NCI-H510A (cell line): Measurements from ENCODE around the gene STH.
A peak's percentile ranks its signal among the peaks of the same experiment; 100 is the strongest.
"Not testable (repeated sequence)": the region's sequence is repeated elsewhere in the genome, so short reads cannot be mapped to it uniquely, and the experiment has no call there.

Experiments
- DNase-seq: peaks from one replicate; lab custom pipeline; 2025; lab: John Stamatoyannopoulos, UW

The STH gene

DNA sequence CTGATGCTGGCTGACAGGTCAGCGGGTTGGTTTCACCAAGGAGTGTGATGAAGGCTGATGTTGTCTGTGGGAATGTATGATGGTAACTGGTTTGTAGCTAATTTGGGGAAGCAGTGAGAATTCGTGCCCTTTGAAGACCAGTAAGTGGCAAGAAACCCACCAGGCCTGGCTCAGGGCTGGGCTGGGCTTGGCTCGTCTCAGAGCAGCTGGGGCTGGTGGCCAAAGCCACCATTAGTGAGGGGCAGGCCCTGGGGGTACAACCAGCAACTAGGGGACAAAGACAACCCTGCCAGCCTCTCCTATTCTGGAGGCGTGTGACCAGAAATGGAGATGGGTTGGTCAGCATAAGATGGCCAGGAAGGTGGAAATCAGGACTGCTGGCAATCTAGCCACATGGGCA lies 13.0 kb upstream of the STH start:
- no peak for DNase-seq

DNA sequence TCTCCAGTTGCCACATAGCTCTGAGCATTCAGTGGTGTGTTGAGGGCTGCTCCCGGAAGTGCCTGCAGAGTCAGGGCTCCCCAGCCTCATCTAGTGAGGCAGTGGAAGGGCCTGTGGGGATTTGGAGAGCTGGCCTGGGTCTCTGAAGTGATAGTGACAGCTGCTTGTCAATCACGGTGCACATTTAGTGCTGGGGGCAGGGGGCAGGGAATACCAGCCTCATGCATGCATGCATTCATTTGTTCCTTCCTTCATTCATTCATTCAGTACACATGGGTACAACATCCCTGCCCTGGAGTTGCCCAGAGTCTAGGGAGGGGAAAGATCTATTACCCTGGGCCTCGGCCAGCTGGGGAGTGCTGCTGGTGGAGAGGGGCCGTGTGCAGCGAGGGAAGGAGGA lies 11.3 kb upstream of the STH start:
- DNase-seq, result no peak

DNA sequence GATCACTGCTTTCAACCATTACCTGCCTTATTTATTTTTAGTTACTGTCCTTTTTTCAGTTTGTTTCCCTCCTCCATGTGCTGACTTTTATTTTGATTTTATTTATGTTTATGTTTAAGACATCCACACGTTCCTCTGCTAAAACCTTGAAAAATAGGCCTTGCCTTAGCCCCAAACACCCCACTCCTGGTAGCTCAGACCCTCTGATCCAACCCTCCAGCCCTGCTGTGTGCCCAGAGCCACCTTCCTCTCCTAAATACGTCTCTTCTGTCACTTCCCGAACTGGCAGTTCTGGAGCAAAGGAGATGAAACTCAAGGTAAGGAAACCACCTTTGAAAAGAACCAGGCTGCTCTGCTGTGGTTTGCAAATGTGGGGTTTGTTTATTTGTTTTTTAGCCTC lies 9.3 kb upstream of the STH start:
- DNase-seq, result no peak

DNA sequence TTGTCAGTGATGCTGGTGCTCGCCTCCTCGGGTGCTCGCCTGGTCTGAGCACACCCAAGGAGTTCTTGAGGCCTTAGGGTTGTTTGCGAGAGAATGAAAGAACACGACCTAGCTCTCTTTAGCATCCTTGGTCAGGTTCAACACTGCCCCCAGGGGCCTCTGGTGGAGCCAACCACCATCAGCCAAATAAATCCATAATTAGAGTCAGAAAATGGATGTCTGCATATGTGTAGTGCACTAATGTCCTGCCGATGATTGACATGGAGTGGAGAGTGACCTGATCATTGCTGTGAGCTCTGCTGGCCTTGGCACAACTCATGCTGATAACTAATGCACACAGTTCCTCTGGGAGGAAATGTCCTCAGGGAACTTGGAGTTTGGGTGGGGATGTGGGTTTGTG lies 8.2 kb upstream of the STH start:
- DNase-seq, result no peak

DNA sequence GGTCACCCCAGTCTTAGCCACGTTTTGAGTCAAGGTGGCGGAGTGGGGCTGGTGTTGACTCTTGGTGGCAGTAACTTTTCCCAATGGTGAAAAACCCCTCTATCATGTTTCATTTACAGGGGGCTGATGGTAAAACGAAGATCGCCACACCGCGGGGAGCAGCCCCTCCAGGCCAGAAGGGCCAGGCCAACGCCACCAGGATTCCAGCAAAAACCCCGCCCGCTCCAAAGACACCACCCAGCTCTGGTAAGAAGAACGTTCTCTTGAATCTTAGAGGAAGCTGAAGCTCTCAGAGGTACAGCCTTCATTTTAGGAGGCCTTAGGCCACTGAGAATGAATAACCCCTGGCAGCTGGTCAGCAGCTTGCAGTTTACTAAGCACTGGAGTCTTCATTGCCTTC lies 7.7 kb upstream of the STH start:
- no peak for DNase-seq

DNA sequence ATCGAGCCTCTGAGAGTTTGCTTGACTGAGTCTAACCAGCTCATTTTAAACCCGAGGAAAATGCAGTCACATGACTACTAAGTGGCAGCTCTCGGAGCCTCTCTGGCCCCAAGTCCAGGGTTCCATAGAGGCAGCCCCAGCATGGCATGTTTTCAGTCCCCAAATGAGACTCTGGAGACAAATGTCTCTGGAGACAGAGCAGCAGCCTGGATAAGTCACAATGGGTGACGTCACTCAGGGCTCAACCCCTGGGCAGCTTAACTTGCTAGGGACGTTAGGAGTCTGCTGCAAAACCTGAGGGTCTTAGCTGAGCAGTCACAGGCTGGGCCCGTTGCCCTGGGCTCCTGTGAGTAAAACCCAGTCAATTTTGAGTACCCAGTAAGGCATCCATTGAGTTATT lies 6.9 kb upstream of the STH start:
- DNase-seq, result no peak

DNA sequence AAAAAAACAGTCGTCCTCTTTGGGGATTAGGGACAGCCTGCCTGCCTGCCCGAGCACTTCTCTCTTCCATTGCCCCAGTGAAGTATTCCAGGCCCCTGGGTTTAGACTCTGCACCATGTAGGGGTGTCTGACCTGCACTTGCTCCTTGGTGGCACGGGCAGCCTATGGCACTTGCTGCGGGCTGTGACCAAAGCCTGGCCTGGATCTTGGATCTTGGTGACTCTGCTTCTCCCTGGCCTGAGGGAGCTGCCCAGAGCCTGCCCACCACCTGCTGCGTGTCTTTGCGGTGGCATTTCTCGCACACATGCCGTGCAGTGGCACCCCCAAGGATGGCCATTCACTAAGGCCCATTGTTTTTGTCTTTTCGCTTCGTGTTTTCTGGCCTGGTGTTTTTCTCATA lies 6.1 kb upstream of the STH start:
- DNase-seq, result no peak

DNA sequence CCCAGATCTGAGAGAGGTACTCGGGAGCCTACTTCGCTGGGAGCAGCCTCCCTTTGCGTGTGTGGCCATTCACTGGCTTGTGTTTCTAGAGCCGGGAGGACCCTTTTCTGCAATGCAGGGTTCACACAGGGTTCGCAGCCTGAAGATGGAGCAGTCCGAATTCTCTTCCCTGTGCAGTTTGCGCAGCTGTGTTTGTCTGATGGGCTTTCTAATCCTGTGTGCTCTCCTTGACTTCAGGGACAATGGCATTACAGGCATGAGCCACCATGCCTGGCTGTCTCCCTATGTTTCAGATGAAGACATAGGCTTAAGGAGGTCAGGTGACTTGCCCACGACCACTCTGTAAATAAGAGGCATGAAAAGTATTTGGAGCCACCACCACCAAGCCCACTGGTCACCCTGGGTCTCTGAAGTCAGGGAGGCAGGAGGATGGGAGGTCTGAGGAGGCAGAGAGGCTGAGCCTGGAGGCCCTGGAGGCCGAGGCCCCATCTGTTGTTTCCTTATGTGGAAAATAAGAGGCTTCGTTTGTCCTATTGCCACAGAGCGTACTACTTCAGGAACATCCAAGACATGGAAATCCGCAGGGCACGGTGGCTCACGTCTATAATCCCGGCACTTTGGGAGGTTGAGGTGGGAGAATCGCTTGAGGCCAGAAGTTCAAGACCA lies 5.0 kb upstream of the STH start:
- DNase-seq, result no peak

DNA sequence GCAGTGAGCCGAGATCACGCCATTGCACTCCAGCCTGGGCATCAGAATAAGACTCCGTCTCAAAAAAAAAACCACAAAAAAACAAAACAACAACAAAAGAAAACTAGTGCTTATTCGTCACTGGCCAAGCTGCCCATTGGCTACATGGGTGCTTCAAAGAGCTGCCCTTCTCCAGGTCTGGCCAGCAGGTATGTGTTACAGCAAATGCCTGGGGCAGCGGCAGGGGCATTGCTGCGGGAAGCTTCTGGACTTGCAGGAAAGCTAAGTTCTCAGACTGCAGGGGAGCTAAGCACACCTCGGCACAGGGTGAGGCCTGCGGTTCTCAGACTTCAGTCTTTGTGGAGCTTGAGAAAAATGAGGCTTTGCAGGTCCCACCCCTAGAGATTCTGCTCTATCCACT lies 4.1 kb upstream of the STH start:
- DNase-seq, result no peak

DNA sequence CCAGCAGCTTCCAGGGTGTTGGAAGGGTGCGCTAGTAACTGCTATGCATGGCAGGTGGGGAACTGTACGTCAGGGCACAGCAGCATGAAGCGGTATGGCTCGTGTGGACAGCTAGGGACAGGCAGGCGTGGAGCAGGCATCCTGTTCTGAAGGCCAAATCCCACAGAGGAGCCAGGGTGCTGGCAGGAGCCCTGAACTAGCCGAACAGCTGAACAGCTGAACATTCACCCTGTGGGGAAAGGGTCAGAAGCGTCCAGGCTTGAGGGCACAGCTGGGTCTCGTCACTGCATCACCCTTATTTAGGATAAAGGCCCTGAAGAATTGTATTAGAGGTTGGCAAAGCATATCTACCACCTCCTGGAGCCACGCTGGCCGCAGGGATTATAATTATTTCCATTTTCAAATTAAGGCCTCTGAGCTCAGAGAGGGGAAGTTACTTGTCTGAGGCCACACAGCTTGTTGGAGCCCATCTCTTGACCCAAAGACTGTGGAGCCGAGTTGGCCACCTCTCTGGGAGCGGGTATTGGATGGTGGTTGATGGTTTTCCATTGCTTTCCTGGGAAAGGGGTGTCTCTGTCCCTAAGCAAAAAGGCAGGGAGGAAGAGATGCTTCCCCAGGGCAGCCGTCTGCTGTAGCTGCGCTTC lies 3.3 kb upstream of the STH start:
- no peak for DNase-seq

DNA sequence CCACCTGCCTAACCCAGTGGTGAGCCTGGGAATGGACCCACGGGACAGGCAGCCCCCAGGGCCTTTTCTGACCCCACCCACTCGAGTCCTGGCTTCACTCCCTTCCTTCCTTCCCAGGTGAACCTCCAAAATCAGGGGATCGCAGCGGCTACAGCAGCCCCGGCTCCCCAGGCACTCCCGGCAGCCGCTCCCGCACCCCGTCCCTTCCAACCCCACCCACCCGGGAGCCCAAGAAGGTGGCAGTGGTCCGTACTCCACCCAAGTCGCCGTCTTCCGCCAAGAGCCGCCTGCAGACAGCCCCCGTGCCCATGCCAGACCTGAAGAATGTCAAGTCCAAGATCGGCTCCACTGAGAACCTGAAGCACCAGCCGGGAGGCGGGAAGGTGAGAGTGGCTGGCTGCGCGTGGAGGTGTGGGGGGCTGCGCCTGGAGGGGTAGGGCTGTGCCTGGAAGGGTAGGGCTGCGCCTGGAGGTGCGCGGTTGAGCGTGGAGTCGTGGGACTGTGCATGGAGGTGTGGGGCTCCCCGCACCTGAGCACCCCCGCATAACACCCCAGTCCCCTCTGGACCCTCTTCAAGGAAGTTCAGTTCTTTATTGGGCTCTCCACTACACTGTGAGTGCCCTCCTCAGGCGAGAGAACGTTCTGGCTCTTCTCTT lies 2.6 kb upstream of the STH start:
- no peak for DNase-seq

DNA sequence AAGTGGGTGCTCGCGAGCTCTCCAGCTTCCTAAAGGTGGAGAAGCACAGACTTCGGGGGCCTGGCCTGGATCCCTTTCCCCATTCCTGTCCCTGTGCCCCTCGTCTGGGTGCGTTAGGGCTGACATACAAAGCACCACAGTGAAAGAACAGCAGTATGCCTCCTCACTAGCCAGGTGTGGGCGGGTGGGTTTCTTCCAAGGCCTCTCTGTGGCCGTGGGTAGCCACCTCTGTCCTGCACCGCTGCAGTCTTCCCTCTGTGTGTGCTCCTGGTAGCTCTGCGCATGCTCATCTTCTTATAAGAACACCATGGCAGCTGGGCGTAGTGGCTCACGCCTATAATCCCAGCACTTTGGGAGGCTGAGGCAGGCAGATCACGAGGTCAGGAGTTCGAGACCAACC lies 1.9 kb upstream of the STH start:
- DNase-seq, result no peak

DNA sequence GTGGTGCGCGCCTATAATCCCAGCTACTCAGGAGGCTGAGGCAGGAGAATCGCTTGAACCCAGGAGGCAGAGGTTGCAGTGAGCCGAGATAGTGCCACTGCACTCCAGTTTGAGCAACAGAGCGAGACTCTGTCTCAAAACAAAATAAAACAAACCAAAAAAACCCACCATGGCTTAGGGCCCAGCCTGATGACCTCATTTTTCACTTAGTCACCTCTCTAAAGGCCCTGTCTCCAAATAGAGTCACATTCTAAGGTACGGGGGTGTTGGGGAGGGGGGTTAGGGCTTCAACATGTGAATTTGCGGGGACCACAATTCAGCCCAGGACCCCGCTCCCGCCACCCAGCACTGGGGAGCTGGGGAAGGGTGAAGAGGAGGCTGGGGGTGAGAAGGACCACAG lies 1.4 kb upstream of the STH start:
- DNase-seq, result no peak

DNA sequence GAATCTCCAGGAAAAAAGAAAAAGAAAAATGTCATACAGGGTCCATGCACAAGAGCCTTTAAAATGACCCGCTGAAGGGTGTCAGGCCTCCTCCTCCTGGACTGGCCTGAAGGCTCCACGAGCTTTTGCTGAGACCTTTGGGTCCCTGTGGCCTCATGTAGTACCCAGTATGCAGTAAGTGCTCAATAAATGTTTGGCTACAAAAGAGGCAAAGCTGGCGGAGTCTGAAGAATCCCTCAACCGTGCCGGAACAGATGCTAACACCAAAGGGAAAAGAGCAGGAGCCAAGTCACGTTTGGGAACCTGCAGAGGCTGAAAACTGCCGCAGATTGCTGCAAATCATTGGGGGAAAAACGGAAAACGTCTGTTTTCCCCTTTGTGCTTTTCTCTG lies 845 bp downstream of the STH start:
- no peak for DNase-seq

DNA sequence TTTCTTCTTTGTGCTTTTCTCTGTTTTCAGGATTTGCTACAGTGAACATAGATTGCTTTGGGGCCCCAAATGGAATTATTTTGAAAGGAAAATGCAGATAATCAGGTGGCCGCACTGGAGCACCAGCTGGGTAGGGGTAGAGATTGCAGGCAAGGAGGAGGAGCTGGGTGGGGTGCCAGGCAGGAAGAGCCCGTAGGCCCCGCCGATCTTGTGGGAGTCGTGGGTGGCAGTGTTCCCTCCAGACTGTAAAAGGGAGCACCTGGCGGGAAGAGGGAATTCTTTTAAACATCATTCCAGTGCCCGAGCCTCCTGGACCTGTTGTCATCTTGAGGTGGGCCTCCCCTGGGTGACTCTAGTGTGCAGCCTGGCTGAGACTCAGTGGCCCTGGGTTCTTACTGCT lies 1.2 kb downstream of the STH start:
- no peak for DNase-seq

DNA sequence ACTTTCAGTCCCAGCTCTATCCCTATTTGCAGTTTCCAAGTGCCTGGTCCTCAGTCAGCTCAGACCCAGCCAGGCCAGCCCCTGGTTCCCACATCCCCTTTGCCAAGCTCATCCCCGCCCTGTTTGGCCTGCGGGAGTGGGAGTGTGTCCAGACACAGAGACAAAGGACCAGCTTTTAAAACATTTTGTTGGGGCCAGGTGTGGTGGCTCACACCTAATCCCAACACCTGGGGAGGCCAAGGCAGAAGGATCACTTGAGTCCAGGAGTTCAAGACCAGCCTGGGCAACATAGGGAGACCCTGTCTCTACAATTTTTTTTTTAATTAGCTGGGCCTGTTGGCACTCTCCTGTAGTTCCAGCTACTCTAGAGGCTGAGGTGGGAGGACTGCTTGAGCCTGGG lies 1.7 kb downstream of the STH start:
- DNase-seq, result no peak

DNA sequence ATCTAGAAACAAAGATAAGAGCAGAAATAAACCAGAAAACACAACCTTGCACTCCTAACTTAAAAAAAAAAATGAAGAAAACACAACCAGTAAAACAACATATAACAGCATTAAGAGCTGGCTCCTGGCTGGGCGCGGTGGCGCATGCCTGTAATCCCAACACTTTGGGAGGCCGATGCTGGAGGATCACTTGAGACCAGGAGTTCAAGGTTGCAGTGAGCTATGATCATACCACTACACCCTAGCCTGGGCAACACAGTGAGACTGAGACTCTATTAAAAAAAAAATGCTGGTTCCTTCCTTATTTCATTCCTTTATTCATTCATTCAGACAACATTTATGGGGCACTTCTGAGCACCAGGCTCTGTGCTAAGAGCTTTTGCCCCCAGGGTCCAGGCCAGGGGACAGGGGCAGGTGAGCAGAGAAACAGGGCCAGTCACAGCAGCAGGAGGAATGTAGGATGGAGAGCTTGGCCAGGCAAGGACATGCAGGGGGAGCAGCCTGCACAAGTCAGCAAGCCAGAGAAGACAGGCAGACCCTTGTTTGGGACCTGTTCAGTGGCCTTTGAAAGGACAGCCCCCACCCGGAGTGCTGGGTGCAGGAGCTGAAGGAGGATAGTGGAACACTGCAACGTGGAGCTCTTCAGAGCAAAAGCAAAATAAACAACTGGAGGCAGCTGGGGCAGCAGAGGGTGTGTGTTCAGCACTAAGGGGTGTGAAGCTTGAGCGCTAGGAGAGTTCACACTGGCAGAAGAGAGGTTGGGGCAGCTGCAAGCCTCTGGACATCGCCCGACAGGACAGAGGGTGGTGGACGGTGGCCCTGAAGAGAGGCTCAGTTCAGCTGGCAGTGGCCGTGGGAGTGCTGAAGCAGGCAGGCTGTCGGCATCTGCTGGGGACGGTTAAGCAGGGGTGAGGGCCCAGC lies 2.6 kb downstream of the STH start:
- no peak for DNase-seq

DNA sequence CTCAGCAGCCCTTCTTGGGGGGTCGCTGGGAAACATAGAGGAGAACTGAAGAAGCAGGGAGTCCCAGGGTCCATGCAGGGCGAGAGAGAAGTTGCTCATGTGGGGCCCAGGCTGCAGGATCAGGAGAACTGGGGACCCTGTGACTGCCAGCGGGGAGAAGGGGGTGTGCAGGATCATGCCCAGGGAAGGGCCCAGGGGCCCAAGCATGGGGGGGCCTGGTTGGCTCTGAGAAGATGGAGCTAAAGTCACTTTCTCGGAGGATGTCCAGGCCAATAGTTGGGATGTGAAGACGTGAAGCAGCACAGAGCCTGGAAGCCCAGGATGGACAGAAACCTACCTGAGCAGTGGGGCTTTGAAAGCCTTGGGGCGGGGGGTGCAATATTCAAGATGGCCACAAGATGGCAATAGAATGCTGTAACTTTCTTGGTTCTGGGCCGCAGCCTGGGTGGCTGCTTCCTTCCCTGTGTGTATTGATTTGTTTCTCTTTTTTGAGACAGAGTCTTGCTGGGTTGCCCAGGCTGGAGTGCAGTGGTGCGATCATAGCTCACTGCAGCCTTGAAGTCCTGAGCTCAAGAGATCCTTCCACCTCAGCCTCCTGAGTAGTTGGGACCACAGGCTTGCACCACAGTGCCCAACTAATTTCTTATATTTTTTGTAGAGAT lies 3.4 kb downstream of the STH start:
- peak; percentile 36 for DNase-seq

DNA sequence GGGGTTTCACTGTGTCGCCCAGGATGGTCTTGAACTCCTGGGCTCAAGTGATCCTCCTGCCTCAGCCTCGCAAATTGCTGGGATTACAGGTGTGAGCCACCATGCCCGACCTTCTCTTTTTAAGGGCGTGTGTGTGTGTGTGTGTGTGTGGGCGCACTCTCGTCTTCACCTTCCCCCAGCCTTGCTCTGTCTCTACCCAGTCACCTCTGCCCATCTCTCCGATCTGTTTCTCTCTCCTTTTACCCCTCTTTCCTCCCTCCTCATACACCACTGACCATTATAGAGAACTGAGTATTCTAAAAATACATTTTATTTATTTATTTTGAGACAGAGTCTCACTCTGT lies 3.9 kb downstream of the STH start:
- no peak for DNase-seq

DNA sequence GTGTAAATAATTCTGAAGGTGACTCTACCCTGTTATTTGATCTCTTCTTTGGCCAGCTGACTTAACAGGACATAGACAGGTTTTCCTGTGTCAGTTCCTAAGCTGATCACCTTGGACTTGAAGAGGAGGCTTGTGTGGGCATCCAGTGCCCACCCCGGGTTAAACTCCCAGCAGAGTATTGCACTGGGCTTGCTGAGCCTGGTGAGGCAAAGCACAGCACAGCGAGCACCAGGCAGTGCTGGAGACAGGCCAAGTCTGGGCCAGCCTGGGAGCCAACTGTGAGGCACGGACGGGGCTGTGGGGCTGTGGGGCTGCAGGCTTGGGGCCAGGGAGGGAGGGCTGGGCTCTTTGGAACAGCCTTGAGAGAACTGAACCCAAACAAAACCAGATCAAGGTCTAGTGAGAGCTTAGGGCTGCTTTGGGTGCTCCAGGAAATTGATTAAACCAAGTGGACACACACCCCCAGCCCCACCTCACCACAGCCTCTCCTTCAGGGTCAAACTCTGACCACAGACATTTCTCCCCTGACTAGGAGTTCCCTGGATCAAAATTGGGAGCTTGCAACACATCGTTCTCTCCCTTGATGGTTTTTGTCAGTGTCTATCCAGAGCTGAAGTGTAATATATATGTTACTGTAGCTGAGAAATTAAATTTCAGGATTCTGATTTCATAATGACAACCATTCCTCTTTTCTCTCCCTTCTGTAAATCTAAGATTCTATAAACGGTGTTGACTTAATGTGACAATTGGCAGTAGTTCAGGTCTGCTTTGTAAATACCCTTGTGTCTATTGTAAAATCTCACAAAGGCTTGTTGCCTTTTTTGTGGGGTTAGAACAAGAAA lies 5.1 kb downstream of the STH start:
- DNase-seq, result no peak

DNA sequence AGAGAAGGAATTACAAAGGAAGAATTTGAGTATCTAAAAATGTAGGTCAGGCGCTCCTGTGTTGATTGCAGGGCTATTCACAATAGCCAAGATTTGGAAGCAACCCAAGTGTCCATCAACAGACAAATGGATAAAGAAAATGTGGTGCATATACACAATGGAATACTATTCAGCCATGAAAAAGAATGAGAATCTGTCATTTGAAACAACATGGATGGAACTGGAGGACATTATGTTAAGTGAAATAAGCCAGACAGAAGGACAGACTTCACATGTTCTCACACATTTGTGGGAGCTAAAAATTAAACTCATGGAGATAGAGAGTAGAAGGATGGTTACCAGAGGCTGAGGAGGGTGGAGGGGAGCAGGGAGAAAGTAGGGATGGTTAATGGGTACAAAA lies 7.0 kb downstream of the STH start:
- DNase-seq, result not testable (repeated sequence)
